ENCODE measurements around the gene NADSYN1.

GRCh38 chr11:71447791-71448256 lies 5.2 kb upstream of the NADSYN1 start:
- no peak for TF ChIP-seq EZH2 (IDR thresholded peaks at IDR 0.05; ENCODE audit: borderline replicate concordance, low read depth, low read length, severe bottlenecking)
- TF ChIP-seq, protein P1, sequence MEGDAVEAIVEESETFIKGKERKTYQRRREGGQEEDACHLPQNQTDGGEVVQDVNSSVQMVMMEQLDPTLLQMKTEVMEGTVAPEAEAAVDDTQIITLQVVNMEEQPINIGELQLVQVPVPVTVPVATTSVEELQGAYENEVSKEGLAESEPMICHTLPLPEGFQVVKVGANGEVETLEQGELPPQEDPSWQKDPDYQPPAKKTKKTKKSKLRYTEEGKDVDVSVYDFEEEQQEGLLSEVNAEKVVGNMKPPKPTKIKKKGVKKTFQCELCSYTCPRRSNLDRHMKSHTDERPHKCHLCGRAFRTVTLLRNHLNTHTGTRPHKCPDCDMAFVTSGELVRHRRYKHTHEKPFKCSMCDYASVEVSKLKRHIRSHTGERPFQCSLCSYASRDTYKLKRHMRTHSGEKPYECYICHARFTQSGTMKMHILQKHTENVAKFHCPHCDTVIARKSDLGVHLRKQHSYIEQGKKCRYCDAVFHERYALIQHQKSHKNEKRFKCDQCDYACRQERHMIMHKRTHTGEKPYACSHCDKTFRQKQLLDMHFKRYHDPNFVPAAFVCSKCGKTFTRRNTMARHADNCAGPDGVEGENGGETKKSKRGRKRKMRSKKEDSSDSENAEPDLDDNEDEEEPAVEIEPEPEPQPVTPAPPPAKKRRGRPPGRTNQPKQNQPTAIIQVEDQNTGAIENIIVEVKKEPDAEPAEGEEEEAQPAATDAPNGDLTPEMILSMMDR (IDR thresholded peaks at IDR 0.05; ENCODE audit: borderline replicate concordance, extremely low read depth, low read length, poor library complexity, severe bottlenecking), result no peak

Data from DND-41 (cell line).